Sigmoid colon (tissue), 7 donors: Measurements from ENCODE around the gene CD226. TPM values are rescaled to one million over a fixed set of nuclear protein-coding genes. Genes with fewer than 3 reads are reported as not detected.

Experiments used
- DNase-seq: peaks from one replicate; pipeline ENCODE4 v3.0.0-alpha.2; 2019
- H3K27ac ChIP-seq, 4 donors: fragments of 200-600 bp; sonication (generic); one replicate each; pipeline ENCODE4 v1.5.1; 2016 to 2019; ENCODE audit warnings: mild to moderate bottlenecking in 1 of 4
- H3K27me3 ChIP-seq, 3 donors: fragments of 200-600 bp; sonication (generic); one replicate each; pipeline ENCODE4 v1.5.1; 2019; ENCODE audit warnings: mild to moderate bottlenecking in 1 of 3
- H3K36me3 ChIP-seq, 4 donors: fragments of 200-600 bp; sonication (generic); one replicate each; pipeline ENCODE4 v1.5.1; 2016 to 2019
- H3K4me1 ChIP-seq, 4 donors: fragments of 200-600 bp; sonication (generic); one replicate each; pipeline ENCODE4 v1.5.1; 2017 to 2019
- H3K4me3 ChIP-seq, 4 donors: fragments of 200-600 bp; sonication (generic); one replicate each; pipeline ENCODE4 v1.5.1; 2017 to 2019; ENCODE audit warnings: mild to moderate bottlenecking in 2 of 4, moderate library complexity in 1 of 4
- H3K9me3 ChIP-seq, 4 donors: fragments of 200-600 bp in 3 of 4; sonication (generic) in 3 of 4; one replicate each; pipeline versions ENCODE4 v1.5.1 to v1.6.1; 2013 to 2019
- CTCF ChIP-seq, 4 experiments: fragments of 450-650 bp in 3 of 4; fragments of 200-600 bp in 1 of 4; IDR thresholded peaks; one replicate each; pipeline ENCODE4 v1.5.1; 2016 to 2019; ENCODE audit warnings: antibody characterized with exemption in 4 of 4, mild to moderate bottlenecking in 3 of 4, moderate library complexity in 2 of 4
- EP300 ChIP-seq, 4 donors: sonication (generic); formaldehyde crosslinking; IDR thresholded peaks; one replicate each; pipeline ENCODE4 v1.6.1; 2017; ENCODE audit warnings: antibody characterized with exemption in 4 of 4
- POLR2A ChIP-seq, 2 donors: fragments of 450-650 bp; IDR thresholded peaks; one replicate each; pipeline ENCODE4 v1.6.1; 2016; ENCODE audit warnings: antibody characterized with exemption in 2 of 2, mild to moderate bottlenecking in 2 of 2, moderate library complexity in 2 of 2
- POLR2AphosphoS5 ChIP-seq, 4 donors: sonication (generic); formaldehyde crosslinking; IDR thresholded peaks; one replicate each; pipeline ENCODE4 v1.6.1; 2017; ENCODE audit warnings: antibody characterized with exemption in 4 of 4
- whole genome bisulfite sequencing, 2 donors: extraction: QIAGEN DNeasy Blood & Tissue Kit; methylation state at CpG; one replicate each; pipeline ENCODE4 v1.1.7; 2013; 5-methylcytosine and 5-hydroxymethylcytosine counted together
- intact Hi-C: fragments of 100-400 bp; cut with DNase I; formaldehyde crosslinking; loops from one replicate; pipeline ENCODE4 v1.15.1; 2023
- polyA plus RNA-seq, 3 donors: library from polyadenylated mRNA; stranded (reverse); fragments of 200-250 nt; gene quantifications; one replicate each; pipeline ENCODE4 v1.2.3, GENCODE V29; 2013
- total RNA-seq, 4 donors: library from RNA; depleted of rRNA; stranded (reverse); fragments of >200 nt; gene quantifications; one replicate each; pipeline ENCODE4 v1.1.0, GENCODE V29; 2016
- donor health status: healthy with polysubstance abuse.
- donor health status: Bipolar disorder and iron deficiency.
- donor health status: healthy.

CD226 gene
- total and polyA plus RNA-seq, 7 donors = under 0.01 to 2.4 (median 0.55) TPM

- Histone ChIP-seq H3K4me1 (no peaks in the 10 kb centered on the region), H3K36me3 (no peaks in the 10 kb centered on the region), H3K4me3 (no peak overlapping the region), H3K9me3 (peaks cover 0 to 2% (median 1%) of the 10 kb centered on the region in 4 donors), H3K27me3 (no peaks in the 10 kb centered on the region), H3K27ac (no peak overlapping the region)
- intact Hi-C loops = no loop called here
- TF ChIP-seq POLR2A (IDR thresholded peaks at IDR 0.05) (no peak), EP300 (IDR thresholded peaks at IDR 0.05) (no peak), CTCF (IDR thresholded peaks at IDR 0.05) (no peak), POLR2AphosphoS5 (IDR thresholded peaks at IDR 0.05) (no peak)
- 85 to 93% methylated on average over 1 of the region's 1 CpG for WGBS, 2 donors
- DNase-seq = no peak
Observed at GRCh38 chr18:69992776-69993175, 45.1 kb upstream of the CD226 start.

- Histone ChIP-seq H3K4me3 (no peak overlapping the region), H3K27ac (no peak overlapping the region), H3K9me3 (peaks cover 0 to 5% (median 1%) of the 10 kb centered on the region in 4 donors), H3K27me3 (no peaks in the 10 kb centered on the region), H3K36me3 (no peaks in the 10 kb centered on the region), H3K4me1 (no peaks in the 10 kb centered on the region)
- 95 to 98% methylated on average over 1 of the region's 1 CpG for WGBS, 2 donors
- intact Hi-C loops = no loop called here
- no peak for DNase-seq
- TF ChIP-seq POLR2A (IDR thresholded peaks at IDR 0.05) (no peak), POLR2AphosphoS5 (IDR thresholded peaks at IDR 0.05) (no peak), CTCF (IDR thresholded peaks at IDR 0.05) (no peak), EP300 (IDR thresholded peaks at IDR 0.05) (no peak)
Observed at GRCh38 chr18:69987870-69988269, 40.2 kb upstream of the CD226 start.

GRCh38 chr18:69985239-69985638, 37.6 kb upstream of the CD226 start:
- Histone ChIP-seq H3K9me3 (peaks cover 0 to 3% (median 1%) of the 10 kb centered on the region in 4 donors), H3K4me3 (no peak overlapping the region), H3K27ac (no peak overlapping the region), H3K36me3 (no peaks in the 10 kb centered on the region), H3K27me3 (no peaks in the 10 kb centered on the region), H3K4me1 (no peaks in the 10 kb centered on the region)
- WGBS, 2 donors = 93 to 96% methylated on average over 4 of the region's 4 CpGs
- intact Hi-C loops = no loop called here
- TF ChIP-seq EP300 (IDR thresholded peaks at IDR 0.05) (no peak), POLR2AphosphoS5 (IDR thresholded peaks at IDR 0.05) (no peak)
- no peak for DNase-seq

- Histone ChIP-seq H3K36me3 (no peaks in the 10 kb centered on the region), H3K27me3 (no peaks in the 10 kb centered on the region), H3K4me1 (no peaks in the 10 kb centered on the region), H3K4me3 (no peak overlapping the region), H3K9me3 (peaks cover 0 to 4% (median under 1%) of the 10 kb centered on the region in 4 donors), H3K27ac (no peak overlapping the region)
- intact Hi-C loops = no loop called here
- DNase-seq = no peak
- 92 to 94% methylated on average over 4 of the region's 4 CpGs for WGBS, 2 donors
- TF ChIP-seq CTCF (IDR thresholded peaks at IDR 0.05) = no peak
- TF ChIP-seq POLR2AphosphoS5 (IDR thresholded peaks at IDR 0.05) = no peak
- TF ChIP-seq POLR2A (IDR thresholded peaks at IDR 0.05) = no peak
- no peak for TF ChIP-seq EP300 (IDR thresholded peaks at IDR 0.05)
Observed at GRCh38 chr18:69982417-69982816, 34.7 kb upstream of the CD226 start.

- 72 to 91% methylated on average over 2 of the region's 2 CpGs for WGBS, 2 donors
- H3K27ac ChIP-seq = no peak overlapping the region
- no peaks in the 10 kb centered on the region for H3K4me1 ChIP-seq
- TF ChIP-seq POLR2A (IDR thresholded peaks at IDR 0.05) (no peak), EP300 (IDR thresholded peaks at IDR 0.05) (no peak), POLR2AphosphoS5 (IDR thresholded peaks at IDR 0.05) (no peak), CTCF (IDR thresholded peaks at IDR 0.05) (no peak)
- intact Hi-C loops = no loop called here
- H3K4me3 ChIP-seq = no peak overlapping the region
- H3K36me3 ChIP-seq = no peaks in the 10 kb centered on the region
- no peak for DNase-seq
- peaks cover 0 to 6% (median 3%) of the 10 kb centered on the region in 4 donors for H3K9me3 ChIP-seq
- H3K27me3 ChIP-seq = no peaks in the 10 kb centered on the region
Observed at GRCh38 chr18:69981948-69982347, 34.3 kb upstream of the CD226 start.
